Nephron (organoid): ENCODE measurements around the gene KCNH8.

ENCODE experiments used
- H3K27ac Mint-ChIP-seq, 3 experiments: 2 replicates each; pipeline ENCODE4 v1.8.0; 2020; ENCODE audit warnings: mixed read lengths in 3 of 3, mild to moderate bottlenecking in 2 of 3, moderate library complexity in 1 of 3
- H3K27me3 Mint-ChIP-seq: 2 replicates; pipeline ENCODE4 v1.8.0; 2021; ENCODE audit warnings: low read depth, mild to moderate bottlenecking, moderate library complexity, mixed read lengths
- H3K36me3 Mint-ChIP-seq: 2 replicates; pipeline ENCODE4 v1.8.0; 2020; ENCODE audit warnings: low read depth, mixed read lengths
- H3K4me1 Mint-ChIP-seq: 2 replicates; pipeline ENCODE4 v1.8.0; 2020; ENCODE audit warnings: mixed read lengths
- H3K4me3 Mint-ChIP-seq, 3 experiments: 2 replicates each; pipeline ENCODE4 v1.8.0; 2020; ENCODE audit warnings: mild to moderate bottlenecking in 3 of 3, mixed read lengths in 3 of 3, moderate library complexity in 2 of 3
- H3K9me3 Mint-ChIP-seq: 2 replicates; pipeline ENCODE4 v1.8.0; 2020; ENCODE audit warnings: mixed read lengths
- TF ChIP-seq, protein P1 (sequence below), 3 experiments: fragments of 200-600 bp; sonication (generic); IDR thresholded peaks; one replicate each; pipeline ENCODE4 v1.5.0; 2021; ENCODE audit warnings: antibody characterized with exemption in 3 of 3; ENCODE audit not compliant: unreplicated experiment in 3 of 3

The KCNH8 gene

DNA sequence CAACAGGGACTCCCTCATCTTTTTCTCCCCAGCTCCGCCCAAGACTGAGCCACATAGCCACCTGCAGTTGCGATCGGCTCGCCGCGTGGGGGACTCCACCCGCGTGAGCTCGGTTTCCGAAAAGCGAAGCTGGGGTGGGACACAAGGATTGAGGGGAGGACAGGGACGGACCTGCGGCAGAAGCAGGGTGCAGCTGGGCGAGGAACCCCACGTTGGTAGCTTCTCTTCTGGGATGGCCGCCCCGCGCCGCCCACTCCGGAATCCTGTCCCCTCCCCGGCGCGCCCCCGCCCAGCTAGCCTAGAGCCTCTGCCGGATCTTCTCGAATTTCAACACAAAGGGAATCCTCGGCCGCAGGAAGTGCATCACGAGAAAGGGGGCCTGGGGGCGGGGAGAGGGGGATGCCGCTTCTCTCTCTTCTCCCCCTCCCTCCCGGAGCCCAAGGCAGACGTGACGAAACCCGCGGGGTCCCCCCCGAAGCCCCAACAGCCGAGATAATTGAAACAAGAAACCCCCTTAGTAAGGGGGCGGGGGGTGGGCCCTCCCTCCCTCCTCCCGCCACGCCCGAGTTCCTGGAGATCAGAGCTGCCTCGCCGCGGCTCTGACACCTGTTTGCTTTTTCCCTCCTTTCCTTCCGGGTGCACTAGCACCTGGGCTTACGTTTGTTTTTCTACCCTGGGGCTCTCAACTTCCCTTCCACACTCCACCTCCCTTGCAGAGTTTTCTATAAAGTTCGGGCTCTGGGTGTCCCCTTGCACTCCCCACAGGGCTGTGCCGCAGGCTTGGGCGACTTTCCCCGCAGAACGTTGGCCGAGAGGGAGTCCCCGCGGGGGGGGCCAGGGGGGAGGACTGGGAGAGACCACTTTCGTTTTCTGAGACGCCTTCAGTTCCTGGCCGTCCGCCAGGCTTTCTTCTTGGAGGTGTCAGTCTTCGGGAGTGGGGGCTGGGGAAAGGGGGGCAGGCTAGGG, 1.3 kb upstream of the KCNH8 start:
- H3K4me3 Mint-ChIP-seq = peak overlapping the region; percentile 95 to 98 (median 95)
- peak overlapping the region; percentile 36 to 79 (median 43) for H3K27ac Mint-ChIP-seq
- no peaks in the 10 kb centered on the region for H3K36me3 Mint-ChIP-seq
- TF ChIP-seq, protein P1, sequence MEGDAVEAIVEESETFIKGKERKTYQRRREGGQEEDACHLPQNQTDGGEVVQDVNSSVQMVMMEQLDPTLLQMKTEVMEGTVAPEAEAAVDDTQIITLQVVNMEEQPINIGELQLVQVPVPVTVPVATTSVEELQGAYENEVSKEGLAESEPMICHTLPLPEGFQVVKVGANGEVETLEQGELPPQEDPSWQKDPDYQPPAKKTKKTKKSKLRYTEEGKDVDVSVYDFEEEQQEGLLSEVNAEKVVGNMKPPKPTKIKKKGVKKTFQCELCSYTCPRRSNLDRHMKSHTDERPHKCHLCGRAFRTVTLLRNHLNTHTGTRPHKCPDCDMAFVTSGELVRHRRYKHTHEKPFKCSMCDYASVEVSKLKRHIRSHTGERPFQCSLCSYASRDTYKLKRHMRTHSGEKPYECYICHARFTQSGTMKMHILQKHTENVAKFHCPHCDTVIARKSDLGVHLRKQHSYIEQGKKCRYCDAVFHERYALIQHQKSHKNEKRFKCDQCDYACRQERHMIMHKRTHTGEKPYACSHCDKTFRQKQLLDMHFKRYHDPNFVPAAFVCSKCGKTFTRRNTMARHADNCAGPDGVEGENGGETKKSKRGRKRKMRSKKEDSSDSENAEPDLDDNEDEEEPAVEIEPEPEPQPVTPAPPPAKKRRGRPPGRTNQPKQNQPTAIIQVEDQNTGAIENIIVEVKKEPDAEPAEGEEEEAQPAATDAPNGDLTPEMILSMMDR (IDR thresholded peaks at IDR 0.05; ENCODE audit: unreplicated experiment in 3 of 3) = peak; percentile 43 to 56 (median 51)
- H3K9me3 Mint-ChIP-seq = no peaks in the 10 kb centered on the region
- peaks cover 6% of the 10 kb centered on the region for H3K4me1 Mint-ChIP-seq
- peaks cover 32% of the 10 kb centered on the region for H3K27me3 Mint-ChIP-seq

DNA sequence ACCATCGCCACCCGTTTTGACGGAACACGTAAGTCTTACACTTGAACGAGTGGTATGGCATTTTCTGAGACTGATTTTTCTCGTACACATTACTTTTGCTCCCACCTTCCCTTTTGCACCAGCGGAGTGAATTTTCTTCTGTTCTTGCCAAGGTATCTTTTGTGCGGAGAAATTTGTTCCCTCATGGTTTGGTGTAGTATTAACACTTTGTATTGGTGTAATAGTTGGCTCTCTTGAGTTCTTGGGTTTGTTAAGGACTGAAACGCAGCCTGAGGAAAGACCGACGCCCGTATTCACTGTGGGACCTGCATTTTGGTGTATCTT, 420 bp downstream of the KCNH8 start:
- H3K36me3 Mint-ChIP-seq = no peaks in the 10 kb centered on the region
- peaks cover 32% of the 10 kb centered on the region for H3K27me3 Mint-ChIP-seq
- no peaks in the 10 kb centered on the region for H3K9me3 Mint-ChIP-seq
- peak overlapping the region; percentile 74 to 89 (median 82) for H3K4me3 Mint-ChIP-seq
- H3K27ac Mint-ChIP-seq = peak overlapping the region in 1 of 3 experiments; percentile 12
- TF ChIP-seq, protein P1 (IDR thresholded peaks at IDR 0.05; ENCODE audit: unreplicated experiment in 3 of 3) = no peak
- H3K4me1 Mint-ChIP-seq = peaks cover 6% of the 10 kb centered on the region

- Mint-ChIP-seq H3K27me3 (peaks cover 32% of the 10 kb centered on the region), H3K4me1 (peaks cover 6% of the 10 kb centered on the region), H3K27ac (no peak overlapping the region), H3K36me3 (no peaks in the 10 kb centered on the region), H3K9me3 (no peaks in the 10 kb centered on the region), H3K4me3 (peak overlapping the region; percentile 16 to 89 (median 82))
- TF ChIP-seq, protein P1 (IDR thresholded peaks at IDR 0.05; ENCODE audit: unreplicated experiment in 3 of 3) = no peak
Measured at GRCh38 chr3:19149368-19149767, 1.1 kb downstream of the KCNH8 start.

DNA sequence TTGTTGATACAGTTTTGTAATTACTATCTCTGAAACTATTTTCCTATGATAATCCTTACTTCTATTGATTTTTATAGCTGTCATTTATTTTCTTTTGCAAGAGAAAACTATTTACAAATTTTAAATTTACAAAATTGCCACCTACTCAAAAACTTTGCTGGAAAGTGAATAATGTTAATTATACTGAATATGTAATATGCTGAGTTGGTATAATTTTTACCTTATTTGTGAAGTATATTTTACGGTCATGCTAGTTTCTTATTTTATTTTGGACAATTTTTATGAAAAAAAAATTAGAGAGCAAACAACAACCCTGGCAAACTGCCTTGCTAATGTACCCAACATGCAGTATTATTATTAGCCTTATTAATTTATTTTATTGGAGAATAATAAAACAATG, 2.9 kb downstream of the KCNH8 start:
- Mint-ChIP-seq H3K36me3 (no peaks in the 10 kb centered on the region), H3K4me1 (peaks cover 6% of the 10 kb centered on the region), H3K27ac (no peak overlapping the region), H3K27me3 (peaks cover 37% of the 10 kb centered on the region), H3K9me3 (no peaks in the 10 kb centered on the region), H3K4me3 (no peak overlapping the region)
- TF ChIP-seq, protein P1 (IDR thresholded peaks at IDR 0.05; ENCODE audit: unreplicated experiment in 3 of 3) = no peak

DNA sequence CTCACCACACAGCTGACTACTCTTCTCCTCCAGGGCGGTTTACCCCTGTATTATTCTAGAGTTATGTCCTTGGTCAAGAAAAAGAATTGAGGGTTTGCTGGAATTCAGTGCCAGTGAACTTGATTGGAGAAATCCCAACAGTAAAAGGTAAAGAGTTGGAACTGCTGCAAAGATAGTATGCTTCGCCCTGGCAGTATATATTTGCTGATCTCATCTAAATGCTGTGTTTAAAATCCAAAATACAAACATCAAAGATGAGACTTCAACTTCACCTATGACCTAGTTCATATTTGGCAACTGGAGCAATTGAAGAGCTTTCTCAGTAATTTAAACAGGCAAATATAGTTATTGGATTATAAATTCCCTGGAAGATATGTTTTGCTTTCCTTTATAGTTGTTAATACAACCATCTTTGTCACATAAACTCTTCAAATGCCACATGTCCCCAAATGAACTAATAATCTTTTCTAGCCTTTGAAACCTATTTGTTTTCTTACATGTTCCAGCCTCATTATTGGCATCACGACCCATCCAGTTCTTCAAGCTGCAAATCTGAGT, 6.5 kb downstream of the KCNH8 start:
- TF ChIP-seq, protein P1 (IDR thresholded peaks at IDR 0.05; ENCODE audit: unreplicated experiment in 3 of 3) = no peak
- Mint-ChIP-seq H3K27me3 (peaks cover 6% of the 10 kb centered on the region), H3K4me3 (no peak overlapping the region), H3K27ac (no peak overlapping the region), H3K4me1 (no peaks in the 10 kb centered on the region), H3K36me3 (no peaks in the 10 kb centered on the region), H3K9me3 (no peaks in the 10 kb centered on the region)
